Upper lobe of left lung (tissue), 4 donors: ENCODE results near the gene SUGT1.

ENCODE experiments used
- EP300 ChIP-seq, 4 donors: sonication (generic); formaldehyde crosslinking; IDR thresholded peaks; one replicate each; pipeline ENCODE4 v1.5.1; 2017; ENCODE audit warnings: antibody characterized with exemption in 4 of 4, control low read depth in 2 of 4
- POLR2A ChIP-seq, 4 donors: fragments of 450-650 bp; IDR thresholded peaks; one replicate each; pipeline ENCODE4 v1.5.1; 2016 to 2017; ENCODE audit warnings: antibody characterized with exemption in 4 of 4, mild to moderate bottlenecking in 2 of 4
- POLR2AphosphoS5 ChIP-seq, 2 donors: sonication (generic); formaldehyde crosslinking; IDR thresholded peaks; one replicate each; pipeline ENCODE4 v1.5.1; 2017; ENCODE audit warnings: antibody characterized with exemption in 2 of 2
- TF ChIP-seq, protein P1 (sequence below), 6 experiments: fragments of 450-650 bp in 4 of 6; fragments of 200-600 bp in 2 of 6; sonication (generic) in 2 of 6; IDR thresholded peaks; one replicate each; pipeline ENCODE4 v1.5.1; 2016 to 2019; ENCODE audit warnings: antibody characterized with exemption in 6 of 6

DNA sequence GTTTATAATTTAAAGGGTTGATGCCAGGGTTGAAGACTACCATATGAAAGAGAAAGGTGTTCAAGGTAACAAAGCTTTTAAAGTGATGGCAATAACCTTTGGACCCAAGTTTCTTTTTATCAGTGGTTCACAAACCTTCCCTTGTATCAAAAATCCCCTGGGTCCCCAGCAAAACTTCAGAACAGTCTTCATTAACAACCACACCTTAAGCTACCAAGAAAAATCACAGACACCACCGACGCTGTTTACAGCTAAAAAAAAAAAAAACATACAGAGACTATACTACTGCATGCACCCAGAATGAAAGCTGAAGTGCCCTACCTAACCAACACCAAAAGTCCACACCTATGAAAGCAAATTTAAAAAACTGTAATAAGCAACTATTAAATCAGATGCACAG lies 73.6 kb downstream of the SUGT1 start:
- TF ChIP-seq POLR2A (IDR thresholded peaks at IDR 0.05) (no peak), POLR2AphosphoS5 (IDR thresholded peaks at IDR 0.05) (no peak), EP300 (IDR thresholded peaks at IDR 0.05) (no peak)
- TF ChIP-seq, protein P1, sequence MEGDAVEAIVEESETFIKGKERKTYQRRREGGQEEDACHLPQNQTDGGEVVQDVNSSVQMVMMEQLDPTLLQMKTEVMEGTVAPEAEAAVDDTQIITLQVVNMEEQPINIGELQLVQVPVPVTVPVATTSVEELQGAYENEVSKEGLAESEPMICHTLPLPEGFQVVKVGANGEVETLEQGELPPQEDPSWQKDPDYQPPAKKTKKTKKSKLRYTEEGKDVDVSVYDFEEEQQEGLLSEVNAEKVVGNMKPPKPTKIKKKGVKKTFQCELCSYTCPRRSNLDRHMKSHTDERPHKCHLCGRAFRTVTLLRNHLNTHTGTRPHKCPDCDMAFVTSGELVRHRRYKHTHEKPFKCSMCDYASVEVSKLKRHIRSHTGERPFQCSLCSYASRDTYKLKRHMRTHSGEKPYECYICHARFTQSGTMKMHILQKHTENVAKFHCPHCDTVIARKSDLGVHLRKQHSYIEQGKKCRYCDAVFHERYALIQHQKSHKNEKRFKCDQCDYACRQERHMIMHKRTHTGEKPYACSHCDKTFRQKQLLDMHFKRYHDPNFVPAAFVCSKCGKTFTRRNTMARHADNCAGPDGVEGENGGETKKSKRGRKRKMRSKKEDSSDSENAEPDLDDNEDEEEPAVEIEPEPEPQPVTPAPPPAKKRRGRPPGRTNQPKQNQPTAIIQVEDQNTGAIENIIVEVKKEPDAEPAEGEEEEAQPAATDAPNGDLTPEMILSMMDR (IDR thresholded peaks at IDR 0.05): no peak
